Immature natural killer cell (primary cell): Measurements from ENCODE around the gene PLK5. TPM values are rescaled to one million over a fixed set of nuclear protein-coding genes. Genes with fewer than 3 reads are reported as not detected.

ENCODE experiments used
- DNase-seq, 3 donors: peaks; one replicate each; pipeline ENCODE4 v3.0.0; 2022; ENCODE audit warnings: mixed read lengths in 1 of 3
- H3K27ac Mint-ChIP-seq, 6 donors: one replicate each; pipeline ENCODE4 v1.8.0; 2020; ENCODE audit warnings: mixed read lengths in 6 of 6, mild to moderate bottlenecking in 5 of 6, inconsistent platforms in 4 of 6, moderate library complexity in 3 of 6
- H3K27me3 Mint-ChIP-seq, 3 donors: one replicate each; pipeline ENCODE4 v1.8.0; 2020 to 2021; ENCODE audit warnings: low read depth in 3 of 3, mild to moderate bottlenecking in 3 of 3, mixed read lengths in 3 of 3, moderate library complexity in 3 of 3, inconsistent platforms in 1 of 3
- H3K36me3 Mint-ChIP-seq, 3 donors: one replicate each; pipeline ENCODE4 v1.8.0; 2020; ENCODE audit warnings: mixed read lengths in 3 of 3, inconsistent platforms in 2 of 3, mild to moderate bottlenecking in 2 of 3
- H3K4me1 Mint-ChIP-seq, 2 donors: one replicate each; pipeline ENCODE4 v1.8.0; 2020; ENCODE audit warnings: inconsistent platforms in 2 of 2, mild to moderate bottlenecking in 2 of 2, mixed read lengths in 2 of 2, moderate library complexity in 1 of 2
- H3K4me3 Mint-ChIP-seq, 5 donors: one replicate each; pipeline ENCODE4 v1.8.0; 2020; ENCODE audit warnings: mild to moderate bottlenecking in 5 of 5, mixed read lengths in 5 of 5, inconsistent platforms in 3 of 5, moderate library complexity in 3 of 5
- H3K9me3 Mint-ChIP-seq, 6 donors: one replicate each; pipeline ENCODE4 v1.8.0; 2020; ENCODE audit warnings: mild to moderate bottlenecking in 6 of 6, mixed read lengths in 6 of 6, inconsistent platforms in 4 of 6, moderate library complexity in 3 of 6
- polyA plus RNA-seq, 3 donors: library from polyadenylated mRNA; unstranded; fragments of 300-500 nt; fragmentation: Illumina TruSeq; gene quantifications; one replicate each; pipeline ENCODE4 v1.2.3, GENCODE V29; 2021

PLK5 gene
- polyA plus RNA-seq, 3 donors from 2014 or later = not detected

DNA sequence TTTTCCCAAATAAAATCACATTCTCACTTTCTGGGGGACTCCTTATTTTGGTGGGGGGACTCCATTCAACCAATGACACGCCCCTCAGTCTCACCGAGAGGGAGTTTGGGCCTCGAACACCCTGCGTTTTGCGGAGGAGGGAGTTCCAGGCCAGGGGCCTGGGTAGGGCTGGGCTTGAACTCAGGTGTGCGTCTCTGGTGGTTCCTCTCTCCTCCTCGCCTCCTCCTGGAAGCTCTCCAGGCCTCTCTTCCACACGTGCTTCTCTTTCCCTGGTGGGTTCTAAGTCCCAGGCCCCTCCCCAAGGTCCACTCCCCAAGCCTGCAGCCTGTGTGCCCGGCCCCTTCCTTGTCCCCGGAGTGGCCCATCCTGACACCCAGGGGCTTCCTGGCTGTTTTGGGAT is 29.5 kb downstream of the PLK5 start:
- H3K36me3 Mint-ChIP-seq = no peaks in the 10 kb centered on the region
- H3K27ac Mint-ChIP-seq = no peak overlapping the region
- no peaks in the 10 kb centered on the region for H3K9me3 Mint-ChIP-seq
- DNase-seq = no peak
- no peak overlapping the region for H3K4me3 Mint-ChIP-seq
- H3K4me1 Mint-ChIP-seq = no peaks in the 10 kb centered on the region
- H3K27me3 Mint-ChIP-seq = peaks cover 1 to 2% (median 1%) of the 10 kb centered on the region in 3 donors

DNA sequence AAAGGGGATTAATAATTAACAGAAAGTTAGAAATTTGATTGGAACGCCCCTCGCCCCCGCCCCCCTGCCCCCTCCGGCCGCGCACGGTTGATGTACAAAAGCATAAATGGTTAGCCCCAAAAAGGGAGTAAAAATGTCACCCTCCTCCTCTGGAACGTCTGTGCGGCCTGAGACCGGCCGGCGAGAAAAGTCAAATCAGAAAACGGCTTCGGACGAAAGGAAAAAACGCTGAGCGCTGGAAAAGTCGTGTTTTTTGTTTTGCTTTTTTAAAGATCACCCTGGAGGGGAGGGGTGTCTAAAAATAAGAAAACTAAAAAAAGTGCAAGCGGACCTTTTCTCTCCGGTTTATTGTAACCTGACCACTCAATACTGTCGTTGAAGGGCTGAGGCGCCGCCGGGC is 31.1 kb downstream of the PLK5 start:
- no peak for DNase-seq
- Mint-ChIP-seq H3K27me3 (peaks cover 0 to 1% (median 1%) of the 10 kb centered on the region in 3 donors), H3K9me3 (no peaks in the 10 kb centered on the region), H3K27ac (no peak overlapping the region), H3K4me3 (no peak overlapping the region), H3K4me1 (peaks cover 0 to 2% of the 10 kb centered on the region in 2 donors), H3K36me3 (no peaks in the 10 kb centered on the region)

GRCh38 chr19:1555487-1556389 is 31.9 kb downstream of the PLK5 start:
- Mint-ChIP-seq H3K27me3 (peaks cover 0 to 1% (median 1%) of the 10 kb centered on the region in 3 donors), H3K4me3 (no peak overlapping the region), H3K9me3 (no peaks in the 10 kb centered on the region), H3K4me1 (peaks cover 0 to 7% of the 10 kb centered on the region in 2 donors), H3K36me3 (no peaks in the 10 kb centered on the region), H3K27ac (no peak overlapping the region)
- DNase-seq = no peak

DNA sequence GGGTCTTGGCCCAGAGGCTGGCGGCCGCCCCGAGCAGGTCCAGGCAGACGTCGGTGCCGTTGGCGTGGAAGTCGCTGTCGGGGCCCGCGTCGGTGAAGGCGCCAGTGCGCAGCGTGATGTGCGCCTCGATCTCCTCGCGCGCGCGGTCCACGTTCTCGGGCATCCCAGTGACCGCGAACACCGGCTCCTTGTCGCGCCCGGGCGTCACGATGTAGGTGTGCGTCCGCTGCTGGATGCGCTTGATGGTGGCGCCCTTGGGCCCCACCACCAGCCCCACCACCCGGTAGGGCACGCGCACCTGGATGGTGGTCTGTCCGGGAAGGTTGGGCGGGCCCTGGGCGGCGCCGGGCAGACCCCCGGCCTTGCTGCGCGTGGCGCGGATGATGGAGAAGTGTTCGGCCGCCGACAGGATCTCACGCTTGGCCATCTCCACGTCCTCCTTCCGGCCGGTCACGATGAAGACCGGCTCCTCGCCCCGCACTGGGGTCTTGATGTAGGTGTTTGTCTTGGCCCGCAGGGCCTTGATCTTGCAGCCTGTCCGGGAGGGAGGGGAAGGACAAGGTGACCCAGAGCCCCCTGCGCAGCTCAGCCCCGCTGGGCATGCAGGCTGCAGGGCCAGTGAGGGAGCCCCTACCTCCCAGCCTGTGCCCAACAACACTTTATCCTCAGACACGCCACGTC is 32.7 kb downstream of the PLK5 start:
- H3K36me3 Mint-ChIP-seq = no peaks in the 10 kb centered on the region
- DNase-seq = no peak
- peaks cover 0 to 1% (median 1%) of the 10 kb centered on the region in 3 donors for H3K27me3 Mint-ChIP-seq
- no peaks in the 10 kb centered on the region for H3K9me3 Mint-ChIP-seq
- H3K4me3 Mint-ChIP-seq = no peak overlapping the region
- no peak overlapping the region for H3K27ac Mint-ChIP-seq
- peaks cover 0 to 11% of the 10 kb centered on the region in 2 donors for H3K4me1 Mint-ChIP-seq

DNA sequence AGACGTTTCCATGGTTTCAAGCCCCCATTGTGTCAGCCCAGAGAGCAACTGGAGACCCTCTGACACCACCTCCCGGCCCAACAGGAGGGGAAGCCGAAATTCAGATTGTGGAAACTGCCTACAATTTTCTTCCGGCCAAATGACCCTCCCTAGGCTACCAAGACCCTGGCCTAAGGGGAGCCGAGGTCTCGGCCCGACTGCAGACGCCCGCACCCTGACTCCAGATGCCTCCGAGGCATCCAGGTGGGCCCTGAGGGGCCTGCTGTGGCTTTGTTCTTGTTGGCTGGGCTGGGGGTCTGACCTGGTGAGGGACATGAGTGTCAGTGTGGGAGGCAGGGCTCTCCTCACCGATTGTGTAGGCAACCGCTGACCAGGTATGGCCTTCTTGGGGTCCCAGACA is 34.7 kb downstream of the PLK5 start:
- Mint-ChIP-seq H3K4me3 (no peak overlapping the region), H3K9me3 (no peaks in the 10 kb centered on the region), H3K36me3 (no peaks in the 10 kb centered on the region), H3K27ac (no peak overlapping the region), H3K4me1 (peaks cover 0 to 11% of the 10 kb centered on the region in 2 donors), H3K27me3 (peaks cover 0 to 1% (median 0%) of the 10 kb centered on the region in 3 donors)
- no peak for DNase-seq

DNA sequence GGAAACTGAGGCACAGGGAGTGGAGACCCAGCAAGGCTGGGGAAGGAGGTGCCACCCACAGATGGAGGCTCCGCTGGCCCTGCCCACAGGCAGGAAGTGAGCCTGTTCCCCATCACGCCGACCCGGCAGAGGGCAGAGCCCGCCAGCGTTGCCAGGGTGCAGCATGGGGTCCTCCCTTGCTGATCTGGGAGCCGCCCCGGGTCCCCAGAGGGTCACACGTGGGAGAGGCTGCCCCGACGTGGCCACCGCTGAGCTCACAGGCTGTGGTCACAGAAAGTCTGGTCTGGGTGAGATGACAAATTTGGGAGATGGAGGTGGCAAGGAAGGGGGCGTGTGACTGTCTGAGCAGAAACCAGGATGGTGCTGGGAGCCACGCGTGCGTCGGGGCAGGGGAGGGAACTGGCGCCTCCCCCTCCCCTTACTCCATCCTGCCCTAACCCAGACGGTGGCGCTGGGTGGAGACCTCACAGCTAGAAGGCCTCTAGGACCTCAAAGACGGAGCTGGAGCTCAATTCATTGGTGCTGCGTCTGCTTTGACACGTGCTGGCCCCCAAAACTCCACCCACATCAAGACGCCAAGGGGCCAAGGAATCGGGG is 36.5 kb downstream of the PLK5 start:
- Mint-ChIP-seq H3K36me3 (no peaks in the 10 kb centered on the region), H3K9me3 (no peaks in the 10 kb centered on the region), H3K4me3 (peak overlapping the region in 3 of 5 donors; percentile 20 to 44 (median 40)), H3K27ac (peak overlapping the region in 2 of 6 donors; percentile 11 to 61), H3K27me3 (peaks cover 0 to 1% (median 0%) of the 10 kb centered on the region in 3 donors), H3K4me1 (peaks cover 0 to 11% of the 10 kb centered on the region in 2 donors)
- peak in 1 of 3 donors; percentile 8 for DNase-seq

- no peak for DNase-seq
- peaks cover 0 to 1% (median 0%) of the 10 kb centered on the region in 3 donors for H3K27me3 Mint-ChIP-seq
- H3K4me1 Mint-ChIP-seq = peaks cover 0 to 11% of the 10 kb centered on the region in 2 donors
- no peak overlapping the region for H3K4me3 Mint-ChIP-seq
- no peaks in the 10 kb centered on the region for H3K9me3 Mint-ChIP-seq
- no peak overlapping the region for H3K27ac Mint-ChIP-seq
- no peaks in the 10 kb centered on the region for H3K36me3 Mint-ChIP-seq
Measured at GRCh38 chr19:1561236-1561842, 37.5 kb downstream of the PLK5 start.

- H3K27ac Mint-ChIP-seq = no peak overlapping the region
- H3K4me1 Mint-ChIP-seq = peaks cover 0 to 11% of the 10 kb centered on the region in 2 donors
- H3K27me3 Mint-ChIP-seq = no peaks in the 10 kb centered on the region
- no peak overlapping the region for H3K4me3 Mint-ChIP-seq
- H3K36me3 Mint-ChIP-seq = no peaks in the 10 kb centered on the region
- DNase-seq = no peak
- no peaks in the 10 kb centered on the region for H3K9me3 Mint-ChIP-seq
Measured at GRCh38 chr19:1563251-1563650, 39.4 kb downstream of the PLK5 start.

- Mint-ChIP-seq H3K9me3 (no peaks in the 10 kb centered on the region), H3K27me3 (peaks cover 3 to 4% (median 3%) of the 10 kb centered on the region in 3 donors), H3K4me3 (no peak overlapping the region), H3K4me1 (no peaks in the 10 kb centered on the region), H3K27ac (no peak overlapping the region), H3K36me3 (no peaks in the 10 kb centered on the region)
- DNase-seq = no peak
Measured at GRCh38 chr19:1566392-1567115, 42.7 kb downstream of the PLK5 start.

- Mint-ChIP-seq H3K4me3 (peak overlapping the region in 2 of 5 donors; percentile 57 to 61), H3K4me1 (no peaks in the 10 kb centered on the region), H3K27me3 (peaks cover 3 to 6% (median 4%) of the 10 kb centered on the region in 3 donors), H3K36me3 (no peaks in the 10 kb centered on the region), H3K27ac (no peak overlapping the region), H3K9me3 (no peaks in the 10 kb centered on the region)
- peak in 2 of 3 donors; percentile 12 to 13 for DNase-seq
Measured at GRCh38 chr19:1567116-1567847, 43.4 kb downstream of the PLK5 start.

- DNase-seq = no peak
- no peaks in the 10 kb centered on the region for H3K36me3 Mint-ChIP-seq
- H3K27me3 Mint-ChIP-seq = peaks cover 3 to 6% (median 4%) of the 10 kb centered on the region in 3 donors
- H3K4me3 Mint-ChIP-seq = no peak overlapping the region
- H3K27ac Mint-ChIP-seq = no peak overlapping the region
- H3K4me1 Mint-ChIP-seq = no peaks in the 10 kb centered on the region
- no peaks in the 10 kb centered on the region for H3K9me3 Mint-ChIP-seq
Measured at GRCh38 chr19:1567848-1568227, 44.0 kb downstream of the PLK5 start.

DNA sequence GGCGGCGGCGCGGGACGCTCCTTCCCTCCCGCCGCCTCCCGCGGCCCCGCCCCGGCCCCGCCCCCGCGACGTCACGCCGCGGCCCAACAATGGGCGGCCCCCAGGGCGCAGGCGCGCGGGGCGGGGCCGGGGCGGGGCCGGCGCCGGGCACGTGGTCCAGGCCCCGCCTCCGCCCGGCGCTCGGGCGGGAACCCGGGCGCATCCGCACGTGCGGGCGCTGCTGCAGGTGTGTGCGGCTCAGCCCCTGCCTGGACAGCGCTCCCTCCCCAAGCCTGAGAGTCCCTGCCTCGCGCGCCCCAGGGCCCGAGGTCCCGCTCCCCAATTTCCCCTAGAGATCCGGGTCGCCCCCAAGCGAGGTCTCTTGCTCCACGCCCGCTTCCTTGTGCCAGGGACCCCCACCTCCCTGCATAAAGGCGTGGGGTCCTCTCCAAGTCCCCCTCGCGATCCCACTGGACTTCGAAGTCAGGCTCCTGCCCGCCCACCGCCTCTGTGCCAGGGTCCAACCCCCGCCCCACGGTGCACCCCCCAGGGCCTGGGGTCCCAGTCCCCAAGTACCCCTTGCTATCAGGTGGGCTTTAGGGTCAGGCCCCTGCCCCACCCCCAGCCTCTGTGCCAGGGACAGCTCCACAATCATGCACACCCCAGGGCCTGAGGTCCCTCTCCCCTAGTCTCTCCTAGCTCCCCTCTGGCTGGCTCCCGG is 44.6 kb downstream of the PLK5 start, which contains the start of gene MEX3D:
Gene MEX3D, minus strand, starts transcription at position 6 of the 700 bp plus-strand sequence. CDS start 267 bp downstream, outside the sequence.
- H3K36me3 Mint-ChIP-seq = no peaks in the 10 kb centered on the region
- H3K27me3 Mint-ChIP-seq = peaks cover 3 to 6% (median 6%) of the 10 kb centered on the region in 3 donors
- peak; percentile 73 to 81 (median 80) for DNase-seq
- H3K4me3 Mint-ChIP-seq = peak within 1 kb of the TSS; percentile 30 to 61 (median 47)
- H3K27ac Mint-ChIP-seq = peak within 1 kb of the TSS in 1 of 6 donors; percentile 49
- no peaks in the 10 kb centered on the region for H3K9me3 Mint-ChIP-seq
- H3K4me1 Mint-ChIP-seq = no peaks in the 10 kb centered on the region
